ENCODE data around the gene UCP3.

DNA sequence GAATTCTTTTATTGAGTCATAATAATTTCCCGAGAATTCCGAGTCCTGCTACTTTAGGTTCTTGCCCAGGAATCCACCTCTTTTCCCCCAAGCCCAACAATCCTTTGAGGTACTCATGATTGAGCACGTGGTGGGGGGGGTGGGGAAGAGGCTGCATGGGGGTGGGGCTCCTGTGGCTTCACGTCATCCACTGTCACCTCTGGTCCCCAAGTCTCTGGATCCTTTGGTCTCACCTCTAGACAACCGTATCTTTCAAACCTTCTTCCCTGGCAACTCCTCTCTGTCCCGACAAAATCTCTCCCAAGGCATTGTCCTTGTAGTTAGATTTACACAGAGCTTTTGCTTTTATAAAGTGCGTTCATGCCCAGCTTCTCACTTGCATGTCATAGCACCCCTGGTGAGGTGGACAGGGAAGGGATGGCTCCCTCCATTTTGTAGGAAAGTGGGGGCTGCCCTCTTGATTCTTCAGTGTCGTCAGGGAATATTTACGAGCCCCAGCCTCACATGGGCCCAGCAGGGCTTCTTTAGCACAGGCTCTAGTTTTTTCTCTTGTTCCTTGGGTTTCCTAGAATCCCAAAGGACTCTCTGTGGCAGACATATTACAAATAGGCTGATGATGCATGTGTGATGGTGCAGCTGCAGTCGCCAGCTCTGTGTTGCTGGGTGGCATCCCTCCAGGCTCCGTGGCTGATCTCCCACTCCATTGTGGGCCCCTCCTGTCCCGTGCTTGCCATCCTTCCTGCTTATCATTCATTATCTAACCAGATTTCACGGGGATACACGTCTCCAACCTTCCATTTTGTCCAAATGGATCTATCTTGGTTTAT lies 8.4 kb downstream of the UCP3 start:
- TF ChIP-seq, protein P1, sequence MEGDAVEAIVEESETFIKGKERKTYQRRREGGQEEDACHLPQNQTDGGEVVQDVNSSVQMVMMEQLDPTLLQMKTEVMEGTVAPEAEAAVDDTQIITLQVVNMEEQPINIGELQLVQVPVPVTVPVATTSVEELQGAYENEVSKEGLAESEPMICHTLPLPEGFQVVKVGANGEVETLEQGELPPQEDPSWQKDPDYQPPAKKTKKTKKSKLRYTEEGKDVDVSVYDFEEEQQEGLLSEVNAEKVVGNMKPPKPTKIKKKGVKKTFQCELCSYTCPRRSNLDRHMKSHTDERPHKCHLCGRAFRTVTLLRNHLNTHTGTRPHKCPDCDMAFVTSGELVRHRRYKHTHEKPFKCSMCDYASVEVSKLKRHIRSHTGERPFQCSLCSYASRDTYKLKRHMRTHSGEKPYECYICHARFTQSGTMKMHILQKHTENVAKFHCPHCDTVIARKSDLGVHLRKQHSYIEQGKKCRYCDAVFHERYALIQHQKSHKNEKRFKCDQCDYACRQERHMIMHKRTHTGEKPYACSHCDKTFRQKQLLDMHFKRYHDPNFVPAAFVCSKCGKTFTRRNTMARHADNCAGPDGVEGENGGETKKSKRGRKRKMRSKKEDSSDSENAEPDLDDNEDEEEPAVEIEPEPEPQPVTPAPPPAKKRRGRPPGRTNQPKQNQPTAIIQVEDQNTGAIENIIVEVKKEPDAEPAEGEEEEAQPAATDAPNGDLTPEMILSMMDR (IDR thresholded peaks at IDR 0.05): no peak
- TF ChIP-seq POLR2A (IDR thresholded peaks at IDR 0.05): no peak
